HG03460 (cell line): ENCODE results near the gene CYP46A1.

Source experiments
- ATAC-seq: cut with Tn5 transposase; IDR thresholded peaks from one replicate; pipeline ENCODE4 v1.9.1; 2021; ENCODE audit not compliant: unreplicated experiment

Gene CYP46A1

DNA sequence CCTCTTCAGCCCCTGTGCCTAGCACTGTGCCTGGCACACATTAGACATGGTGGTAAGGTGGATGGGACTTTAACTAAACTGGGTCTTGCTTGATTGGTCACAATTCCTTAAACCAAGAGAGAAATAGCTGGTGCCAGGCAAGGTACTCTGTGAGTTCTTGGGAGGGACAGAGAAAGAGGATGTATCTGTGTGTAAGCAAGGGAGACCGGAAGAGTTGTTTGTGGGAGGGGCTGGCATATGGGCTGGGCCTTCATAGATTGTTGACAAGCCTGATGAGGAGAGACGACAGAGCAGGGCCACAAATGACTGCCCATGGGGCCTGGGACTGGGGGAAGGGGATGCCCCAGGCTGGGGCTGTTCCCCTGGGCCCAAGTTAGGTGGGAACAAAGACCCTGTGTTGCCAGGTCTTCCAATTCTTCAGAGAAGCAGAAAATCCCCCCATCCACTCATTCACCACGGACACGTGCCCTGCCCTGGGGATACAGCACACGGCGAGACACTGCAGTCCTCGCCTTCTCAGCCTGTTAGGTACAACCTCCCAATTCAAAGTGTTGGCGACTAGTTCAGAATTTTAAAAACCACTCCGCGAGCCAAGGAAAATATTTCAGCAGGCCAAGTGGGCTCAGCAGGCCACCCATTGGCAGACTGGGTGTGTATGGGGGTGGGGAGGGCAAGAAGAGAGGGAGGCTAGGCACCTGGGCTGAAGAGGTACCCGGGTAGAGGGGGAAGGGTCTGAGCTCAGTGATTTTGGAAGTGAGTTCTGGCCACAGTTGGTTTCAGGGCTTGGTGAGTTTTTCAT lies 11.4 kb upstream of the CYP46A1 start:
- no peak for ATAC-seq

GRCh38 chr14:99673305-99674063 lies 10.6 kb upstream of the CYP46A1 start:
- no peak for ATAC-seq

GRCh38 chr14:99674064-99674650 lies 9.9 kb upstream of the CYP46A1 start:
- no peak for ATAC-seq

DNA sequence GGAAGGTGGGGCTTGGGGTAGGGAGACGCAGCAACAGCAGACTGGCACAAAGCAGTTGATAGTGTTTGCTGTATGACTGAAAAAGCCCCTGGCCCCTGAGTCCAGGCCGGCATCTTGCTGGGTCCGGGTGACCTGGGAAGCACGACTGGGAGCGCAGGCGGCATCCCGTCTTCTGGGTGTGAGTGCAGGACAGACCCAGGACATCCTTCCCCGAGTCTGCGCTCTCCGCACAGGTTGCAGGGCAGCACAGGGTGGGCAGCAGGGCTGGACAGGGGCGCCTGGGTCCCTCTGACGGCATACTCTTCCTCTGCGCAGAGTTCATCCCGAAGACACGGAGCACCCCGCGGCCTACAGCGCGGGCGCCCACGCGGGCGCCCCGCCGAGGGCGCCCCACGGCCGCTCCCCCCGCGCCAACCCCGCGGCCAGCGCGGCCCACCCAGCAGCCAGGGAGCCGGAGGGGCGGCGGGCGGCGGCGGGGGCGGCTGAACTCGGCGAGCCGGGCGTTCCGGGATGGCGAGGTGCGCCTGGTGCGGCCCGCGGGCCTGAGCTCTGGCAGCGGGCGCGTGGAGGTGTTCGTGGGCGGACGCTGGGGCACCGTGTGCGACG lies 9.2 kb upstream of the CYP46A1 start:
- no peak for ATAC-seq

DNA sequence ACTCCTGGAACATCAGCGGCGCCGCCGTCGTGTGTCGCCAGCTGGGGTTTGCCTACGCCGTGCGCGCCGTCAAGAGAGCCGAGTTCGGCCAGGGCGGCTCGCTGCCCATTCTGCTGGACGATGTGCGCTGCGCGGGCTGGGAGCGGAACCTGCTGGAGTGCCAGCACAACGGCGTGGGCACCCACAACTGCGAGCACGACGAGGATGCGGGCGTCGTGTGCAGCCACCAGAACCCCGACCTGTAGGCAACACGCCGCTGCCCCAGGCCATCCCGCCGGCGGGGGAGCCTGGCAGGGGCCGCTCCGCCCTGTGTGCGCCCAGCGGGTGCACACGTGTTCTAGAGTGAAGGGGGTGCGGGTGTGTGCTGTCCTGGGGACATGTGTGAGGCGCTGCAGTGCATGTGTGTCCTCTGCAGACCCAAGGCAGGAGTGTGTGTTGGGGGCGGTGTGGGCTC lies 8.7 kb upstream of the CYP46A1 start:
- no peak for ATAC-seq

- ATAC-seq = no peak
These were observed 8.1 kb upstream of the CYP46A1 start for GRCh38 chr14:99675951-99676350.

- ATAC-seq = no peak
These were observed 7.4 kb upstream of the CYP46A1 start for GRCh38 chr14:99676657-99677056.

DNA sequence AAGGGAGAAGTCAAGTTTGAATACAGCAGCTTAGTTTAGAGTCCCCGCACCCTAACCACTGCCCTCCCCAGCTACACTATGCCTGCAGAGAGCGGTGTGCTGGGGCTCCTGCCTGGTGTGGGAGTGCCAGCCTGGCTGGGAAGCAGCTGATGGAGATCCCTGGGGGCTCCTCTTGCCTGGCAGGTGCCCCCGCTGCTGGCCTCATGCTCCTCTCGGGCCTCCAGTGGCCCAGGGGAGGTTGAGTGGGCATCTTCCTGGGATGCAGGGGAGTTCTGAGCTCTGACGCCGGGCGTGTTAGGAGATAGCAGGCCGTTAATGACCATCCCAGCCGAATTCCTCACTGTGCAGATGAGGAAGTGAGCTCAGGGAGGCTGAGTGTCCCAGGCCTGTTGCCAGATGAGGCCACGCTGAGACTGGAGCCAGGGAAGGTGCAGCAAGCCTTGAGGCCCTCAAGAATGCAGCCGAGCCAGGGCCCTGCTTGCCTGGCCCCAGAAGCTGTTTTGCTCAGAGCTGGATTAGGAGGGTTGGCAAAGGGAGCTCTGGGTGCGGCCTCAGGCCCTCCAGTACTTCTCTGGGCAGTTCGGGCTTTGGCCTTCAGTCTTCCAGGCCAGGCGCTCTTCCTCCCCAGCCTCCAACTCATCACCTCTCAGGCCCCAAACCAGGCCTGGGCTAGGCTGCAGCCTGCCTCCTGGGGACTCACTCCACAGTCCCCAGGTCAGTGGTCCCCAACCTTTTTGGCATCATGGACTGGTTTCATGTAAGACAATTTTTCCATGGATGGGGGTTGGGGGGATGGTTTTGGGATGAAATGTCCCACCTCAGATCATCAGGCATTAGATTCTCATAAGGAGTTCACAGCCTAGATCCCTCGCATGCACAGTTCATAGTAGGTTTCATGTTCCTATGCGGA lies 6.6 kb upstream of the CYP46A1 start:
- no peak for ATAC-seq

- ATAC-seq = no peak
These were observed 5.9 kb upstream of the CYP46A1 start for GRCh38 chr14:99678198-99678597.

- no peak for ATAC-seq
These were observed 5.0 kb upstream of the CYP46A1 start for GRCh38 chr14:99679111-99679510.

DNA sequence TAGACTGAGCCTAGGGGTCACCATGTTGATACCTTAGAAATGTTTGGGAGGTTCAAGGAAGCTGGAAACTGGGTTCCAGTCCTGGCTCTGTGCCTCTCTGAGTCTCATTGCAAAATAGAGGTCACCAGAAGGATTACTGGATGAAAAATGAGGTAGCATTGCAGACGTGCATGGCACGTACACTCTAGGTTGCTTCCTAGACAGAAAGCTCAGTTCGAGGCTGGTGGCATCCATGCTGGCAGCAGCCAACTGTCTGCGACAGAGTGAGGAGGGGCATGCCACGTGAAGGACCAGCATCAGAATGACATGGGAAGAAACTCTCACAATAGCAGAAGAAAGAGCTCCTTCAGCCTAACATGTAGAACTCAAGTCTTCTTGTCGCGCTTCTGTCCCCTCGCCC lies 4.6 kb upstream of the CYP46A1 start:
- no peak for ATAC-seq

DNA sequence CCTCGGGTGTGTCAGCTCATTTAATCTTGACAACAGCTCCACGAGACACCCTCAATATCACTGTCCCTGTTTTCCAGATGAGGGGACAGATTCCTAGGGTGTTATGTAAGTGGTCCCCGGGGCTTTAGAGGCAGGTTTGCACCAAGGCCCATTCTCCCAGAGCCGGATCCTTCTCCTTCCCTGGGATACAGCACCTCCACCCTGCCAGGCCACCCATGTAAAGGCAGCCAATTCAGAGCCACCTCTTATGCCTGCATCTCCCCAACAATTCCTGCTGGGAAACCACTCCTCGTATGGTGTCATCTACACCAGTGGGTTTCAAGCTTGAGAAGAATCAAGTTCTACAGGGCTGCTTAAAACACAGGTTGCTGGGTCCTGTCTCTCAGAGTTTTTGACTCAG lies 4.1 kb upstream of the CYP46A1 start:
- no peak for ATAC-seq

DNA sequence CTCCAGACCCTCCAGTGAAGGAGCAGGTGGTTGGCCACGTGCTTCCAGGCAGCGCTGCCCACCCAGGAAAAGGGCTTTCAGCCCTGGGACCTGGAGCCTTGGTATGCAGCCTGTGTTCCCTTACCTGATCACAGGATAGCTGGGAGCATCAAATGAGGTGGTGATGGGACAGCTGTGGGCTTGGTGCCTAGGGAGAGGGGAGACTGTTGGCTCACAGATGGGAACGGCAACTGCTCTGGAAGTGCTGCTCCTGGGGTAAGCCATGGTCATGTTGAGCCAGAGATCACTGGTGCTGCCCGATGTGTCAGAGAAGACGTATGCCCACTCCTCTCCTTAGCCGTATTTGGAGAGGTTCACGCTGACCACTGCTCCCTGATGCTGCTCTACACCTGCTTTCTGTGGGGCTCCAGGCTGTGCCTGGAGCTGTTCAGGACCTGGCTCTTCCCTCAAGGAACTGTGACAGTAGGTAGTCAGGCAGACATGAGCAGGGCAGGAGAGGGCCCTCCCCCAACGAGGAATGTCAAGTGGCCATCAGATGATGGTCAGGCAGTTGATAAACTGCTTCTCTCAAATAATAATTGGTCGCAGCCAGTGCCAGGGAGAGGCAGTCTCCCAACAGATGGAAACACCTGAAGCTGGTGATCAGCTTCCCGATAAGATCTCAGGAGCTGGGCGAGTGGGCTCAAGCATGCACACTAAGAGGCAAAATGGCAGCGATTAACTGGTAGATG lies 2.8 kb upstream of the CYP46A1 start:
- no peak for ATAC-seq

DNA sequence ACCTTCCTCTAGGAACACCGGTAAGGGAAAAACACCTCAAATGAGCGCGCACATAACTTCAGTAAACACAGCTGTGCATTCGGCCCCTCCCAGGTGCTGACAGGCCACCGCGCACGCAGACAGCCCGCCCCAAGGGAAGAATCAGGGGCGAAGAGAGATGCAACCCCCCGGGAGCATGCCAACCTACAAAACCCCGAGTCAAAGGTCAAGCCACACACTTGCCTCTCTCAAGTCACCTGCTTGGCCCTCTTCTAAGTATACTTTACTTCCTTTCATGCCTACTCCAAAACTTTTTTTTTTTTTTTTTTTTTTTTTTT lies 2.3 kb upstream of the CYP46A1 start:
- ATAC-seq = no peak

- peak; percentile 35 for ATAC-seq
These were observed 1.1 kb upstream of the CYP46A1 start for GRCh38 chr14:99682809-99683618.

DNA sequence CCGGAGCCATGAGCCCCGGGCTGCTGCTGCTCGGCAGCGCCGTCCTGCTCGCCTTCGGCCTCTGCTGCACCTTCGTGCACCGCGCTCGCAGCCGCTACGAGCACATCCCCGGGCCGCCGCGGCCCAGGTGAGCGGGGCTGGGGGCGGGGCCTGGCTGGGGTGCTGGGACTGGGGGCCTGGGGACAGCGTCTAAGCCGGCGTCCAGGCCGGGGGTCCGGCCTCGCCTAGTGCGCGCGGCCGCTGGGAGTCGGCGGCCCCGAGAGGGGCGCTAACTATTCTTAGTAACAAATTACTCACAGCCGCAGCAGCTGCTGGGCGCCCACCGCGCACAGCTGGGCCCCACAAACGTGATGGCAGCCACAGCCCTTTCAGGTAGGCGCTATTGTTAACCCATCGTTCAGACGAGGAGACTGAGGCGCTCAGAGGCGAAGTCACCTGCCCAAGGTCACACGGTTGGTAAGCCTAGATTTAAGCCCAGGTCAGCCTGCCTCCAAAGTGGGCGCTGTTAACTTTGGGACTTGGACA lies 374 bp downstream of the CYP46A1 start:
- ATAC-seq = peak; percentile 22

DNA sequence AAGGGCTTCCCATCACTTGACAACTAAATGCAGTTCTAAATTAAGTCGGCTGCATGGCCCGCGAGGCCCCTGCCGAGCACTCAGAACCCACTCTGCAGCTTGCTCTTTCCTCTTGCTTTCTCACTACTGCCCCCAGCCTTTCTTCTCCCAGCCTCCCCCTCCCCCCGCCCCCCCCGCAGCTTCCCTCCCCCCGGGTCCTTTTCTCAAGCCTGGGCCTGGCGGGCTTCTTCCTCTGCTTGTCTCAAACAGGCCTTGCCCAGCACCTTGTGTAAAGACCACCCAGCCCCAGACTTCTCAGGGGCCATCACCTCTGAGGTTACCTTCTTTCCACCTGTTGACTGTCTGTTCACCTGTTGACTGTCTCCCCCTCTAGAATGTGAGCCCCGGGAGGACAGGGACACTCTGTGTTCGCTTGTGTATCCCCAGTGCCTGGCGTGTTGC lies 1.1 kb downstream of the CYP46A1 start:
- ATAC-seq = no peak

GRCh38 chr14:99685596-99685995 lies 1.5 kb downstream of the CYP46A1 start:
- ATAC-seq = no peak
